A375 (cell line): ENCODE results near the gene PNPLA5. TPM values are rescaled to one million over a fixed set of nuclear protein-coding genes. Genes with fewer than 3 reads are reported as not detected.

Experiments used
- total RNA-seq: library from RNA; depleted of rRNA; stranded (reverse); fragments of >200 nt; shearing (Covaris generic); gene quantifications from 2 replicates; pipeline ENCODE4 v1.2.3, GENCODE V29; 2014; rRNA removed

Gene PNPLA5, protein sequence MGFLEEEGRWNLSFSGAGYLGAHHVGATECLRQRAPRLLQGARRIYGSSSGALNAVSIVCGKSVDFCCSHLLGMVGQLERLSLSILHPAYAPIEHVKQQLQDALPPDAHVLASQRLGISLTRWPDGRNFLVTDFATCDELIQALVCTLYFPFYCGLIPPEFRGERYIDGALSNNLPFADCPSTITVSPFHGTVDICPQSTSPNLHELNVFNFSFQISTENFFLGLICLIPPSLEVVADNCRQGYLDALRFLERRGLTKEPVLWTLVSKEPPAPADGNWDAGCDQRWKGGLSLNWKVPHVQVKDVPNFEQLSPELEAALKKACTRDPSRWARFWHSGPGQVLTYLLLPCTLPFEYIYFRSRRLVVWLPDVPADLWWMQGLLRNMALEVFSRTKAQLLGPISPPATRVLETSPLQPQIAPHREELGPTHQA
- not detected in 2 replicates for total RNA-seq

DNA sequence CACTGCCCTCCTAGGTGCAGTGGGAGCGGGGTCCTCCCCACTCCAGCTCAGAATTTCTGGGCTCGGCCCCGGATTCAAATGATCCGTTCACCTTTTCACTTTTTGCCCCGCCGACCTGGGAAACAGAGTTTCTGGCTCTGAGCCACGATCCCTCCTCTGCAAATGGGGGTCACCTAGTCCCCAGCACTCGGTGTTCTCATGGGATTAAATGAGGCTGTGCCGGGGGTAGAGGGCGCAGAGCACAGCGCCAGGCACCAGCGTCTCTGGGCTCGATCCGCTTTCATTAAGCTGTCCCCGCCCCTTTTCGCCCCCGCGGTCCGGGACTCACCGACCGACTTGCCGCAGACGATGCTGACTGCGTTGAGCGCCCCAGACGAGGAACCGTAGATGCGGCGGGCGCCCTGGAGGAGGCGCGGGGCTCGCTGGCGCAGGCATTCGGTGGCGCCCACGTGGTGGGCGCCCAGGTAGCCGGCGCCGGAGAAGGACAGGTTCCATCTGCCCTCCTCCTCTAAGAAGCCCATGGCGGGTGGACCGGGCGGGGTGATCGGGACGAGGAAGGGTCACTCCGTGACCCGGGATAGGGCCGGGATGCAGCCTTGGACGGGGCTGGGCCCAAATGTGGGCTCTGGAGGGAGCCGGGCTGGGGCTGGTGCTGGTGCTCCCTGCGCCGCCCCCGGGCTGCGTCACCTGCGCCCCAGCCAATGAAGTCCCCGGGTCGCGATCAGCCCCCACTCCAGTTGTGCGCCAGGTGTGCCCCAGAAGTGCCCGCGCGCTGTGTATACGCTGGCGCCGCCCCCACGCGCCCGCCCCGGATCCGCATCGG is at the start of gene PNPLA5:
Gene PNPLA5, minus strand, starts transcription at position 654 of the 823 bp plus-strand sequence. Its CDS starts 133 bp downstream, at position 521.

DNA sequence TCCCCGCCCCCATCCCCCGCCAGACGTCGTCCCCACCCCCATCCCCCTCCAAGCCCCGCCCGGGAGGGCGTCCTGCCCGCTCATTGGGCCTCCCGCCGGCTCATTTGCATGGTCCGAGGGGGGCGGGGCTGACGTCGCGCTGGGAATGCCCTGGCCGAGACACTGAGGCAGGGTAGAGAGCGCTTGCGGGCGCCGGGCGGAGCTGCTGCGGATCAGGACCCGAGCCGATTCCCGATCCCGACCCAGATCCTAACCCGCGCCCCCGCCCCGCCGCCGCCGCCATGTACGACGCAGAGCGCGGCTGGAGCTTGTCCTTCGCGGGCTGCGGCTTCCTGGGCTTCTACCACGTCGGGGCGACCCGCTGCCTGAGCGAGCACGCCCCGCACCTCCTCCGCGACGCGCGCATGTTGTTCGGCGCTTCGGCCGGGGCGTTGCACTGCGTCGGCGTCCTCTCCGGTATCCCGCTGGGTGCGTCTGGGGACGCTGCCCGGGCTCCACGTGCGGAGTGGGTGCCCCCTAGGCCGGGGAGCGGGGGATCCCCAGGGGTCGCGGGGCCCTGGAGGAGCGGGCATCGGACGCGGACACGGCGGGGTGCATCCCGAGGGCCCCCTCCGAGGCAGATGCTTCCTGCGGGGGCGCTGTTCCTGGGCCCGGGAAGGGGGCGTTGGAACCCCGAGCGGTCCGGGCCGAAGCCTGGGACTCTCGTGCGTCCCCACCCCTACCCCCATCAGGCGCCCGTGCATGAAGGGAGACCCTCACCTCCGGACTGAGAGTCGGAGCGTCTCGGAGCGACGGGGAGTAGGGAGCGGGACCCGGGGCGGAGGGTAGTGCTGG is 32.0 kb upstream of the PNPLA5 start, which contains the start of gene PNPLA3:
Gene PNPLA3, plus strand, starts transcription at position 175 of the 834 bp plus-strand sequence. Its CDS starts 107 bp downstream, at position 282.

DNA sequence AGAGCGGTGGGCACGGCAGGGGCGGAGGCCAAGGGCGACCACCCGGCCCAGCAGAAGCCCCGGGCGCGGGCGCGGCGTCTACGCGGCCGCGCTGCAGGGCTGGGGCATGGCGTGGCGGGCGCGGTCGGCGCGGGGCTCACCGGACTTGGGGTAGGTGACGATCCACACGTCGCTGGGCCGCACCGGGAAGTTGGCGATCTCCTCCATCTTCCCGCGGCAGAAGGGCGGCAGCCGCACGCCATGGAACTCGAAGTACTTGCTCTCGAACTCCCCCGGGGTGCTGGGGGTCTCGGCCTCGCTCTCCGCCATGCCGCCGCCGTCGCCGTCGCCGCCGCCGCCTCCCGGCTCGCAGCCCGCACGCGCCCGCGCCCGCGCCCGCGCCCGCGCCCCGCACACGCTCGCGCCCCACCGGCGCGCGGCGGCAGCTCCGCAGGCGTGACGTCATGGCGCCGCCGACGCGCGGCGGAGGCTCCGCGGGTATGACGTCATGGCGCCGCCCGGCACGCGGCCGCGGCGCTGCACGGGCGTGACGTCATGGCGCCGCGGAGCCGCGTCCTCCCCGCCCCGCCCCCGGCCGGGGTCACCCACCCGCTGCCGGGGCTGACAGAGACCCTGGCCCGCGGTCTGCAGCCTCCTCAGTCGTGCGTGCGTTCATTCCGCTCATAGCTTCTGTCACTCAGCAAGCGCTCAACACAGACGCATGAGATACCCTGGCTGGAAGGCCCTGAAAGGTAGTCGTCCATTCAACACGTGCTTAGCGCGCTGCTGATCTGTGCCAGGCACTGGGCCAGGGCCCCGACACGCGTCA is 29.5 kb downstream of the PNPLA5 start, which contains the start of gene SULT4A1:
Gene SULT4A1, minus strand, starts transcription at position 440 of the 808 bp plus-strand sequence. Its CDS starts 131 bp downstream, at position 309.

Other genes with a start within 250 kb of the PNPLA5 start
- gene EFCAB6, start 79.7 kb downstream of the PNPLA5 start, total RNA-seq: 0.13 and 0.26 TPM in 2 replicates
- 0.19 TPM in 1 of 2 replicates, not detected in the other for gene SULT4A1, start 29.5 kb downstream of the PNPLA5 start, total RNA-seq
- 2.5 and 5.7 TPM in 2 replicates for gene PNPLA3, start 31.8 kb upstream of the PNPLA5 start, total RNA-seq
- 29.8 and 31.8 TPM in 2 replicates for gene SAMM50, start 63.4 kb upstream of the PNPLA5 start, total RNA-seq
- 57.9 and 68.5 TPM in 2 replicates for gene PARVB, start 132.3 kb upstream of the PNPLA5 start, total RNA-seq